NCI-H510A (cell line): ENCODE results near the gene IFNL2.
"Not testable (repeated sequence)": the region's sequence is repeated elsewhere in the genome, so short reads cannot be mapped to it uniquely, and the experiment has no call there.

Experiments used
- DNase-seq: peaks from one replicate; lab custom pipeline; 2025; lab: John Stamatoyannopoulos, UW

IFNL2 gene

GRCh38 chr19:39253374-39254149 lies 14.6 kb upstream of the IFNL2 start:
- DNase-seq: no peak

GRCh38 chr19:39254531-39255345 lies 13.5 kb upstream of the IFNL2 start:
- DNase-seq: no peak

- no peak for DNase-seq
Measured at GRCh38 chr19:39257227-39257626, 11.0 kb upstream of the IFNL2 start.

- no peak for DNase-seq
Measured at GRCh38 chr19:39261704-39262103, 6.5 kb upstream of the IFNL2 start.

- DNase-seq: no peak
Measured at GRCh38 chr19:39262496-39262895, 5.7 kb upstream of the IFNL2 start.

GRCh38 chr19:39263912-39264305 lies 4.3 kb upstream of the IFNL2 start:
- no peak for DNase-seq

- DNase-seq: no peak
Measured at GRCh38 chr19:39264306-39265290, 3.6 kb upstream of the IFNL2 start.

- no peak for DNase-seq
Measured at GRCh38 chr19:39265321-39265916, 2.8 kb upstream of the IFNL2 start.

- DNase-seq: not testable (repeated sequence)
Measured at GRCh38 chr19:39268531-39269223, 481 bp downstream of the IFNL2 start.

GRCh38 chr19:39269369-39269768 lies 1.2 kb downstream of the IFNL2 start:
- not testable (repeated sequence) for DNase-seq

- DNase-seq: no peak
Measured at GRCh38 chr19:39270036-39270871, 2.1 kb downstream of the IFNL2 start.

GRCh38 chr19:39273859-39274258 lies 5.7 kb downstream of the IFNL2 start:
- DNase-seq: not testable (repeated sequence)

- no peak for DNase-seq
Measured at GRCh38 chr19:39275578-39275977, 7.4 kb downstream of the IFNL2 start.

- no peak for DNase-seq
Measured at GRCh38 chr19:39276740-39277139, 8.5 kb downstream of the IFNL2 start.

GRCh38 chr19:39277598-39277997 lies 9.4 kb downstream of the IFNL2 start:
- DNase-seq: no peak

- DNase-seq: no peak
Measured at GRCh38 chr19:39282021-39282420, 13.8 kb downstream of the IFNL2 start.

GRCh38 chr19:39284032-39284431 lies 15.8 kb downstream of the IFNL2 start:
- no peak for DNase-seq

GRCh38 chr19:39293394-39293793 lies 25.2 kb downstream of the IFNL2 start:
- DNase-seq: no peak

GRCh38 chr19:39296055-39296645 lies 28.0 kb downstream of the IFNL2 start, which contains the start of gene IFNL1:
IFNL1 (plus strand) TSS chr19:39296407; CDS start chr19:39296422, 15 bp downstream.
- no peak for DNase-seq

GRCh38 chr19:39296906-39297305 lies 28.7 kb downstream of the IFNL2 start:
- no peak for DNase-seq
